B cell (primary cell): ENCODE data around the gene RENBP. TPM values are rescaled to one million over a fixed set of nuclear protein-coding genes. Genes with fewer than 3 reads are reported as not detected.
A peak's percentile ranks its signal among the peaks of the same experiment; 100 is the strongest.

ENCODE experiments used
- ATAC-seq: fragments of 200-7000 bp; cut with Tn5 transposase; one replicate; pipeline ENCODE4 v1.10.0; 2021; ENCODE audit warnings: low read depth, mild to moderate bottlenecking, moderate number of reproducible peaks, moderate library complexity
- CTCF ChIA-PET: fragments of 350-600 bp; sonication (Branson Sonifier 250); formaldehyde crosslinking; loops from one replicate; lab custom pipeline; 2021; ENCODE audit warnings: antibody characterized with exemption, inconsistent platforms; lab: Charles Lee
- POLR2A ChIA-PET: fragments of 350-600 bp; sonication (Branson Sonifier 250); formaldehyde crosslinking; loops from one replicate; lab custom pipeline; 2021; ENCODE audit warnings: antibody characterized with exemption; lab: Charles Lee
- DNase-seq: peaks from one replicate; pipeline ENCODE4 v3.0.0; 2013
- H2AFZ ChIP-seq: 2 replicates; pipeline ENCODE4 v1.6.1; 2012; ENCODE audit warnings: mild to moderate bottlenecking, low read depth, low read length; ENCODE audit not compliant: insufficient read depth, poor library complexity, severe bottlenecking
- H3K27ac ChIP-seq, 2 donors: 1 replicate in 1 of 2; 2 replicates in 1 of 2; pipeline ENCODE4 v1.5.1; 2012 to 2013; ENCODE audit warnings: low read length in 2 of 2, mild to moderate bottlenecking in 2 of 2, moderate library complexity in 1 of 2
- H3K27me3 ChIP-seq, 4 experiments: fragments of 200-600 bp in 1 of 4; sonication (generic) in 1 of 4; replicated peaks in 1 of 4; 1 replicate in 2 of 4; 2 replicates in 2 of 4; pipeline versions ENCODE4 v1.6.1 to v1.7.0; 2013 to 2016; ENCODE audit warnings: low read length in 3 of 4, mild to moderate bottlenecking in 2 of 4, mixed read lengths in 1 of 4, moderate library complexity in 1 of 4; ENCODE audit not compliant: insufficient read depth in 4 of 4, control insufficient read depth in 3 of 4; ENCODE audit errors: control extremely low read depth in 1 of 4
- H3K36me3 ChIP-seq, 2 experiments: replicated peaks in 1 of 2; 1 replicate in 1 of 2; 2 replicates in 1 of 2; pipeline versions ENCODE4 v1.6.1 to v1.7.1; 2013; ENCODE audit warnings: low read length in 1 of 2; ENCODE audit not compliant: insufficient read depth in 2 of 2, control insufficient read depth in 1 of 2; ENCODE audit errors: control extremely low read depth in 1 of 2, extremely low read depth in 1 of 2
- H3K4me1 ChIP-seq, 2 donors: fragments of 200-600 bp in 1 of 2; sonication (generic) in 1 of 2; 1 replicate in 1 of 2; 2 replicates in 1 of 2; pipeline versions ENCODE4 v1.5.1 to v1.6.1; 2013 to 2017; ENCODE audit warnings: low read length in 2 of 2; ENCODE audit not compliant: control insufficient read depth in 2 of 2, insufficient read depth in 2 of 2
- H3K4me2 ChIP-seq: replicated peaks from 2 replicates; pipeline ENCODE3; 2012; ENCODE audit warnings: mild to moderate bottlenecking, low read depth, low read length; ENCODE audit not compliant: poor library complexity, severe bottlenecking
- H3K4me3 ChIP-seq, 5 experiments: fragments of 200-600 bp in 1 of 5; sonication (generic) in 1 of 5; 1 replicate in 3 of 5; 2 replicates in 2 of 5; pipeline versions ENCODE4 v1.5.1 to v1.7.0; 2011 to 2016; ENCODE audit warnings: low read length in 4 of 5, mild to moderate bottlenecking in 4 of 5, low read depth in 2 of 5, control low read depth in 1 of 5, moderate library complexity in 1 of 5; ENCODE audit not compliant: insufficient read depth in 1 of 5; ENCODE audit errors: control extremely low read depth in 1 of 5, extremely low read depth in 1 of 5
- H3K79me2 ChIP-seq: fragments of 200-600 bp; sonication (generic); one replicate; pipeline ENCODE4 v1.6.0; 2016; ENCODE audit warnings: low read length; ENCODE audit not compliant: control insufficient read depth, insufficient read depth
- H3K9ac ChIP-seq: fragments of 200-600 bp; sonication (generic); 2 replicates; pipeline ENCODE4 v1.6.1; 2017; ENCODE audit warnings: mild to moderate bottlenecking, low read length, moderate library complexity
- H3K9me3 ChIP-seq, 3 donors: one replicate each; pipeline versions ENCODE4 v1.6.1 to v1.7.1; 2013; ENCODE audit warnings: low read length in 2 of 3; ENCODE audit not compliant: control insufficient read depth in 2 of 3, insufficient read depth in 1 of 3; ENCODE audit errors: control extremely low read depth in 1 of 3
- H4K20me1 ChIP-seq: 2 replicates; pipeline ENCODE4 v1.6.0; 2012; ENCODE audit warnings: mild to moderate bottlenecking, low read length; ENCODE audit not compliant: insufficient read depth, control insufficient read depth, poor library complexity, severe bottlenecking
- H3K27ac Mint-ChIP-seq: one replicate; pipeline ENCODE4 v1.8.0; 2021; ENCODE audit warnings: mixed read lengths
- H3K27me3 Mint-ChIP-seq: one replicate; pipeline ENCODE4 v1.8.0; 2021; ENCODE audit warnings: mixed read lengths
- H3K4me1 Mint-ChIP-seq: one replicate; pipeline ENCODE4 v1.8.0; 2021; ENCODE audit warnings: mixed read lengths
- H3K4me3 Mint-ChIP-seq: one replicate; pipeline ENCODE4 v1.8.0; 2021; ENCODE audit warnings: mixed read lengths
- H3K9me3 Mint-ChIP-seq: one replicate; pipeline ENCODE4 v1.8.0; 2022; ENCODE audit warnings: mixed read lengths; ENCODE audit not compliant: insufficient read depth
- CTCF ChIP-seq: fragments of 200-600 bp; IDR thresholded peaks from one replicate; pipeline ENCODE4 v1.8.0; 2022; ENCODE audit warnings: antibody characterized with exemption, mild to moderate bottlenecking
- EZH2 ChIP-seq: IDR thresholded peaks from 2 replicates; pipeline ENCODE4 v1.6.1; 2012; ENCODE audit warnings: borderline replicate concordance, low read depth, mild to moderate bottlenecking, moderate library complexity, low read length; ENCODE audit not compliant: insufficient read depth, poor library complexity, severe bottlenecking
- WGBS: methylation state at CpG from one replicate; pipeline ENCODE4 v1.1.5; 2013; ENCODE audit warnings: missing lambda C conversion rate; ENCODE audit not compliant: insufficient coverage; 5-methylcytosine and 5-hydroxymethylcytosine counted together
- intact Hi-C: fragments of 100-400 bp; cut with micrococcal nuclease; formaldehyde crosslinking; loops from one replicate; pipeline ENCODE4 v1.10.0; 2022
- polyA plus RNA-seq: library from polyadenylated mRNA; depleted of rRNA; stranded (reverse); fragments of >200 nt; gene quantifications from 2 replicates; pipeline ENCODE4 v1.2.3, GENCODE V29; 2012
- total RNA-seq, 2 donors: library from RNA; stranded (reverse); fragments of 120-200 nt in 1 of 2; gene quantifications; 1 replicate in 1 of 2; 2 replicates in 1 of 2; pipeline versions ENCODE4 v1.2.3 to v1.2.4, GENCODE V29; 2013 to 2022

RENBP gene
- total and polyA plus RNA-seq, 2 donors (not counting 1 experiment from before 2014, with no cell fraction given) = 30.6 to 39.2 TPM

GRCh38 chrX:153971124-153971449, 26.6 kb upstream of the RENBP start:
- Histone ChIP-seq H3K4me3 (peak overlapping the region; percentile 63 to 99 (median 97)), H3K4me2 (peak overlapping the region; percentile 70), H3K27me3 (no peaks in the 10 kb centered on the region), H4K20me1 (peaks cover 34% of the 10 kb centered on the region), H3K79me2 (peaks cover 53% of the 10 kb centered on the region), H3K9me3 (no peaks in the 10 kb centered on the region), H3K9ac (peak overlapping the region; percentile 100), H3K27ac (peak overlapping the region; percentile 100), H3K4me1 (peaks cover 52 to 57% of the 10 kb centered on the region in 2 donors), H3K36me3 (peaks cover 0 to 4% of the 10 kb centered on the region in 2 experiments), H2AFZ (peak overlapping the region; percentile 71)
- peak overlapping the region; percentile 100 for H3K27ac Mint-ChIP-seq
- DNase-seq (peak; percentile 90), ATAC-seq (peak; percentile 44)
- 3% methylated on average over 32 of the region's 34 CpGs for WGBS
- H3K27me3 Mint-ChIP-seq = no peaks in the 10 kb centered on the region
- ChIA-PET POLR2A (interaction anchor here (0.6 to 2.5 kb wide), 11 partner anchors 14 to 400 kb away, joined by 3 to 35 read pairs (median 5); partner anchors contain the start of genes ARHGAP4, IRAK1 and RENBP), CTCF (interaction anchor here (0.6 to 3.4 kb wide), 7 partner anchors 18 to 439 kb away, joined by 3 to 21 read pairs (median 3); partner anchors contain the start of gene IRAK1)
- intact Hi-C loops = loop anchor here (1.0 to 5.0 kb wide), 6 partner anchors 14 to 406 kb away; partner anchors contain the start of gene EMD
- no peaks in the 10 kb centered on the region for H3K9me3 Mint-ChIP-seq
- no peak for TF ChIP-seq EZH2
- no peak for TF ChIP-seq CTCF
- peaks cover 52% of the 10 kb centered on the region for H3K4me1 Mint-ChIP-seq
- H3K4me3 Mint-ChIP-seq = peak overlapping the region; percentile 100

GRCh38 chrX:153970357-153971123, 26.1 kb upstream of the RENBP start:
- DNase-seq (no peak), ATAC-seq (peak; percentile 5)
- under 1% methylated on average over 26 of the region's 49 CpGs for WGBS
- TF ChIP-seq EZH2 (no peak), CTCF (no peak)
- H3K4me1 Mint-ChIP-seq = peaks cover 54% of the 10 kb centered on the region
- intact Hi-C loops = loop anchor here (1.0 to 5.0 kb wide), 6 partner anchors 14 to 407 kb away; partner anchors contain the start of gene EMD
- H3K27me3 Mint-ChIP-seq = no peaks in the 10 kb centered on the region
- peaks cover 40% of the 10 kb centered on the region for H4K20me1 ChIP-seq
- peak overlapping the region; percentile 100 for H3K9ac ChIP-seq
- peaks cover 57 to 62% of the 10 kb centered on the region in 2 donors for H3K4me1 ChIP-seq
- peak overlapping the region; percentile 71 for H2AFZ ChIP-seq
- H3K79me2 ChIP-seq = peaks cover 58% of the 10 kb centered on the region
- H3K27ac Mint-ChIP-seq = peak overlapping the region; percentile 100
- H3K27ac ChIP-seq = peak overlapping the region; percentile 100
- H3K9me3 Mint-ChIP-seq = no peaks in the 10 kb centered on the region
- H3K36me3 ChIP-seq = peaks cover 0 to 4% of the 10 kb centered on the region in 2 experiments
- ChIA-PET CTCF (interaction anchor here (0.6 to 3.4 kb wide), 8 partner anchors 18 to 439 kb away, joined by 3 to 21 read pairs (median 3); partner anchors contain the start of gene IRAK1), POLR2A (interaction anchor here (0.6 to 2.5 kb wide), 9 partner anchors 14 to 400 kb away, joined by 3 to 35 read pairs (median 5); partner anchors contain the start of genes ARHGAP4, IRAK1 and RENBP)
- H3K4me3 Mint-ChIP-seq = peak overlapping the region; percentile 100
- H3K9me3 ChIP-seq = no peaks in the 10 kb centered on the region
- H3K4me2 ChIP-seq = peak overlapping the region; percentile 70
- no peaks in the 10 kb centered on the region for H3K27me3 ChIP-seq
- peak overlapping the region; percentile 59 to 99 (median 97) for H3K4me3 ChIP-seq
